OCI-LY7 (cell line): Measurements from ENCODE around the gene ELMO2.

Experiments
- CTCF ChIP-seq: fragments of 200-600 bp; sonication (generic); conservative IDR thresholded peaks from 2 replicates; pipeline ENCODE4 v1.5.1; 2014; ENCODE audit warnings: mild to moderate bottlenecking, antibody characterized with exemption, low read length, moderate library complexity, mixed read lengths
- EZH2phosphoT487 ChIP-seq: fragments of 200-600 bp; sonication (generic); IDR thresholded peaks from 2 replicates; pipeline ENCODE4 v1.6.1; 2018; ENCODE audit warnings: low read depth, borderline replicate concordance, mild to moderate bottlenecking, mixed run types, antibody characterized with exemption, low read length, moderate library complexity, mixed read lengths

GRCh38 chr20:46341074-46342009, 65.1 kb downstream of the ELMO2 start:
- no peak for TF ChIP-seq CTCF
- TF ChIP-seq EZH2phosphoT487, result no peak
